Cardiac muscle cell (in vitro differentiated cells and primary cell): Measurements from ENCODE around the gene ROBO4. TPM values are rescaled to one million over a fixed set of nuclear protein-coding genes. Genes with fewer than 3 reads are reported as not detected.

Source experiments
- DNase-seq, 2 donors: peaks; one replicate each; pipeline versions ENCODE4 v3.0.0 to v3.0.0-alpha.2; 2010 to 2017; ENCODE audit warnings: low read depth in 1 of 2, low spot score in 1 of 2
- H3K27ac ChIP-seq: fragments of 200-600 bp; sonication (generic); 2 replicates; pipeline ENCODE4 v1.5.1; 2016
- H3K27me3 ChIP-seq: fragments of 200-600 bp; sonication (generic); 2 replicates; pipeline ENCODE4 v1.6.0; 2016; ENCODE audit warnings: control low read depth
- H3K36me3 ChIP-seq: fragments of 200-600 bp; sonication (generic); 2 replicates; pipeline ENCODE4 v1.5.1; 2016; ENCODE audit warnings: control low read depth
- H3K4me1 ChIP-seq: fragments of 200-600 bp; sonication (generic); 2 replicates; pipeline ENCODE4 v1.8.1; 2017; ENCODE audit warnings: low read depth, mild to moderate bottlenecking, mixed run types
- H3K4me3 ChIP-seq: fragments of 200-600 bp; sonication (generic); 2 replicates; pipeline ENCODE4 v1.5.1; 2016; ENCODE audit warnings: mild to moderate bottlenecking
- H3K9me3 ChIP-seq: fragments of 200-600 bp; sonication (generic); 2 replicates; pipeline ENCODE4 v1.5.1; 2017; ENCODE audit warnings: low read depth, mild to moderate bottlenecking, control low read depth
- CTCF ChIP-seq: IDR thresholded peaks from 2 replicates; pipeline ENCODE4 v1.5.1; 2012; ENCODE audit warnings: low read depth, mild to moderate bottlenecking, low read length
- polyA plus RNA-seq: library from polyadenylated mRNA; unstranded; fragments of >200 nt; fragmentation: Nextera tagmentation; extraction: Ambion mirVana; gene quantifications from 2 replicates; pipeline ENCODE4 v1.2.1, GENCODE V29; 2016
- total RNA-seq: library from RNA; depleted of rRNA; stranded (reverse); fragments of >200 nt; gene quantifications from 2 replicates; pipeline ENCODE4 v1.2.3, GENCODE V29; 2016

ROBO4 gene
- total and polyA plus RNA-seq, 2 experiments from 2014 or later, result 0.21 to 2.4 TPM

- no peak overlapping the region for H3K4me3 ChIP-seq
- no peaks in the 10 kb centered on the region for H3K9me3 ChIP-seq
- H3K36me3 ChIP-seq, result no peaks in the 10 kb centered on the region
- no peak overlapping the region for H3K27ac ChIP-seq
- DNase-seq, result no peak
- H3K27me3 ChIP-seq, result peaks cover 70% of the 10 kb centered on the region
- no peaks in the 10 kb centered on the region for H3K4me1 ChIP-seq
- TF ChIP-seq CTCF, result no peak
These were observed 23.7 kb downstream of the ROBO4 start for GRCh38 chr11:124873951-124874350.

- DNase-seq, result no peak
- no peak for TF ChIP-seq CTCF
- no peaks in the 10 kb centered on the region for H3K36me3 ChIP-seq
These were observed 24.9 kb downstream of the ROBO4 start for GRCh38 chr11:124872741-124873140.

GRCh38 chr11:124872280-124872679 lies 25.4 kb downstream of the ROBO4 start:
- Histone ChIP-seq H3K27ac (no peak overlapping the region), H3K4me3 (no peak overlapping the region), H3K27me3 (peaks cover 87% of the 10 kb centered on the region), H3K9me3 (no peaks in the 10 kb centered on the region), H3K36me3 (no peaks in the 10 kb centered on the region), H3K4me1 (no peaks in the 10 kb centered on the region)
- no peak for TF ChIP-seq CTCF
- DNase-seq, result no peak

More at GRCh38 chr11:124872741-124873140, 24.9 kb downstream of the ROBO4 start:
- H3K27me3 ChIP-seq, result peaks cover 83% of the 10 kb centered on the region
- no peaks in the 10 kb centered on the region for H3K9me3 ChIP-seq
- no peak overlapping the region for H3K27ac ChIP-seq
- no peak overlapping the region for H3K4me3 ChIP-seq
- H3K4me1 ChIP-seq, result no peaks in the 10 kb centered on the region

- Histone ChIP-seq H3K36me3 (no peaks in the 10 kb centered on the region), H3K27me3 (peaks cover 100% of the 10 kb centered on the region), H3K9me3 (no peaks in the 10 kb centered on the region), H3K27ac (no peak overlapping the region), H3K4me1 (peaks cover 5% of the 10 kb centered on the region), H3K4me3 (no peak overlapping the region)
- no peak for DNase-seq
- no peak for TF ChIP-seq CTCF
These were observed 27.2 kb downstream of the ROBO4 start for GRCh38 chr11:124870430-124870829.

GRCh38 chr11:124869856-124870387 lies 27.7 kb downstream of the ROBO4 start:
- TF ChIP-seq CTCF, result no peak

More at GRCh38 chr11:124869856-124870387, 27.7 kb downstream of the ROBO4 start:
- H3K36me3 ChIP-seq, result no peaks in the 10 kb centered on the region
- H3K27me3 ChIP-seq, result peaks cover 100% of the 10 kb centered on the region
- no peak overlapping the region for H3K4me3 ChIP-seq
- DNase-seq, result no peak
- H3K9me3 ChIP-seq, result no peaks in the 10 kb centered on the region
- H3K4me1 ChIP-seq, result peaks cover 5% of the 10 kb centered on the region
- no peak overlapping the region for H3K27ac ChIP-seq
